ENCODE data around the gene ASIC2.

The ASIC2 gene

DNA sequence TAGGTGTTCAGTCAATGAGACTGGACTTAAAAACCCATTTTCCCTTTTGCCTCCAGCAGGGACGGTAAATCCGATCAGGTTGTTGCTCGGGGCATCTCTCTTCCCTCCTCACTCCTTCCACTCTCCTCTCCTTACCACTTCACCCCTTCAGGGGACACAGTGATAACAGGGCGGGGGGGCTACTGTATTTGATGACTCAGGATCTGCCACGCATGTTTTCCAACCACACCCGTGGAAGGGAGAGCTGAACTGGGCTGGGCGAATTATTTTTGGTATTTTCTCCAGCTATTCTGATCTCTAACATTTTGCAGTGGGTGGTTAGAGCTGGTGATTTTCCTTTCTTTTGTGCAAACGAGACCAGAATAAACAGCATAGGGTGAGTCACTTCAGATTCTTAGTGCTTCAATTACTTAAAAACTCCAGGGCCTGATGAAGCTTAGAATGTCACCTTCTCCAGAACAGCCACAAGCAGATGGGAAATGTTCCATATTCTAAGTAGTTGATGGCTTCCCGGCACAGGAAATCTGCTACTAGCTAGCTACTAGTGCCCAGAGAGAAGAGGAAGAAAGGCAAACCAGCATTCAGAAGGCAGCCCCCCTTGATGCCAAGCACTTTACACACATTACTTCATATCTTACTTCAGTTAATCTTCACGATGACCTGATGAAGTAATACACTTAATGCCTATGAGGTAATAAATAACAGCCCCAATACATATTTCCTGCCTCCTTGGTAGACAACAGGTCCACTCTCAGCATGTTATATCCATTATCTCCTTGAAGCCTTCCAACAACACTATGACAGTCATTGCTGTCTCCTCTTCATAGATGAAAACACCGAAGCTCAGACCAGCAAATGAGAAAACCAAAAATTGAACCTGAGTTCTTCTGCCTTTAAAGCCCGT, 74.1 kb downstream of the ASIC2 start:
- no peak for TF ChIP-seq ZNF274 (IDR thresholded peaks at IDR 0.05; ENCODE audit: low read depth, low read length)
- H3K4me3 ChIP-seq (ENCODE audit: low read length): no peak overlapping the region

DNA sequence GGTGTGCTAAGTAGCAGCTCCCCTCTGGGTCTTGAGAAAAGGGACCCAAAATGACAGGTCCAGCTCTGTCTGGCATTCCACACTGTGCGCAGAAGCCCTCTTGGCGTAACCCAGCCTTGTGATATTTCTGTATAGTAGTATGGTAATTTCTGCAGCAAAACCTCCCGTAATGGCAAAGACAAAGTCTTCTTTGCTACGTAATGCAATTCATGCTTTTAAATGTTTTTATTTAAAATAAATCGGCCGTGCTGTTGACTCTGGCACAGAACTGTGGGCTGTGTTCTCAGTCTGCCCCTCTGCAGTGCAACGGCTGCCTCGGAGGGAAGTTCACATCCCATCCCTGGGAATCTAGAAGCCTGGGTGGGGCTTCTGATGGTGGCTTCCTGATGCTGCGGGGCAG, 75.2 kb downstream of the ASIC2 start:
- no peak for TF ChIP-seq ZNF274 (IDR thresholded peaks at IDR 0.05; ENCODE audit: low read depth, low read length)

DNA sequence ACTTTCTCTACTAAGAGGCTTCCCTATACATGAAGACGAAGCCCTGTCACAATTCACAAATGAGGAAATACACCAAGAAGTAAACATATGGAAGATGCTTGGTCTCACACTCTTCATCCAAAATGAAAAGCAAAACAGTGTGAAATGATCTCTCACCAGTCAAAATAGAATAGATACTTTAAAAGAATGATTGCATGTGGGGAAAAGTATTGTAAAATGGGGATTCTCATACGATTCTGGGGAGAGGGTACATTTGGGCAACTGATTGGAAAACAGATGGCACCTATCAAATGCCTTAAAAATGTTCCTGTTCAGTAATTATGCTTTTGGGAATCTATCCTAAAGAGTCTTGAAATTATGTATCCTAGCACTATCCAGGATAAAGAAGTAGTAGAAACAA, 78.1 kb downstream of the ASIC2 start:
- no peak overlapping the region for H3K4me3 ChIP-seq (ENCODE audit: low read length)
- TF ChIP-seq ZNF274 (IDR thresholded peaks at IDR 0.05; ENCODE audit: low read depth, low read length): no peak

More for the DNA sequence above, 75.2 kb downstream of the ASIC2 start:
- no peak overlapping the region for H3K4me3 ChIP-seq (ENCODE audit: low read length)

DNA sequence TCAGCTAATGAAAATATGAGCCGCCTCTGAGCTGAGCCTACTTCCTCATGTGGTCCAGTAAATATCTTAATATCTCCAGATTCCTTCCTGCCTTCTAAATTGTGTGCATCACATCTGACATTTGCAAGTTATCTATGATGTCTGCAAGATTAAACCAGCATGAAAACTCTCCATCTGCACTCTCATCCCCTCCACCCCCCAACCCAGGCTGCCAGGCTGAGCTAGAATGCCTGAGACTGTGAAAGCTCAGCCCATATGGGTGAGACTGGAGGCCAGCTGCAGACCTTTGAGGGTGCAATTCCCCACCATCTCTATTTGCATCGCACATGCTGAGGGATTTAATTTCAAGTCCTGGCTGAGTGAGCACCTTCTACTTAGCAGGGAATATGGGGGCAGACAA, 82.8 kb downstream of the ASIC2 start:
- no peak overlapping the region for H3K4me3 ChIP-seq (ENCODE audit: low read length)
- TF ChIP-seq ZNF274 (IDR thresholded peaks at IDR 0.05; ENCODE audit: low read depth, low read length): no peak

- no peak overlapping the region for H3K4me3 ChIP-seq (ENCODE audit: low read length)
- no peak for TF ChIP-seq ZNF274 (IDR thresholded peaks at IDR 0.05; ENCODE audit: low read depth, low read length)
Measured at GRCh38 chr17:33209671-33210070, 83.4 kb downstream of the ASIC2 start.

- no peak for TF ChIP-seq ZNF274 (IDR thresholded peaks at IDR 0.05; ENCODE audit: low read depth, low read length)
Measured at GRCh38 chr17:33207231-33207630, 85.9 kb downstream of the ASIC2 start.

DNA sequence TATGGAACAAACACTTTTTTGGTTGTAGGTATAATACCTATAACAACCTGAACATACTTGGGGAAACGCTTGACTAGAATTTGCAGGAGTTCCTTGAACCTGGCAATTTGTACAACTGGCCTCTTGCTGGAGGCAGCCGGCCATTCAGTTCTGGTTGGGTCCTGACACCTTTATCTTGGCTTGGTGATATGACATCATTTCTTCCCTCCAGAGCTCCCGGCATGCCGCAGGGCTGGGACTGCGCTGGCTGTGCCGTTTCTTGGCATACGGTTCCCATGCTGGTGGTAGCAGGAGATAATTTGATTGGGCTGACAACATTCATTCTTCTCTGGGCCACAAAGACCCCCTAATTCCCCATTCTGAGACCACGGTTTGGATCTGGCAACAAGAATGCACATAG, 87.5 kb downstream of the ASIC2 start:
- TF ChIP-seq ZNF274 (IDR thresholded peaks at IDR 0.05; ENCODE audit: low read depth, low read length): no peak
- H3K4me3 ChIP-seq (ENCODE audit: low read length): no peak overlapping the region

More at GRCh38 chr17:33207231-33207630, 85.9 kb downstream of the ASIC2 start:
- H3K4me3 ChIP-seq (ENCODE audit: low read length): no peak overlapping the region

- TF ChIP-seq ZNF274 (IDR thresholded peaks at IDR 0.05; ENCODE audit: low read depth, low read length): no peak
Measured at GRCh38 chr17:33204701-33205100, 88.4 kb downstream of the ASIC2 start.

DNA sequence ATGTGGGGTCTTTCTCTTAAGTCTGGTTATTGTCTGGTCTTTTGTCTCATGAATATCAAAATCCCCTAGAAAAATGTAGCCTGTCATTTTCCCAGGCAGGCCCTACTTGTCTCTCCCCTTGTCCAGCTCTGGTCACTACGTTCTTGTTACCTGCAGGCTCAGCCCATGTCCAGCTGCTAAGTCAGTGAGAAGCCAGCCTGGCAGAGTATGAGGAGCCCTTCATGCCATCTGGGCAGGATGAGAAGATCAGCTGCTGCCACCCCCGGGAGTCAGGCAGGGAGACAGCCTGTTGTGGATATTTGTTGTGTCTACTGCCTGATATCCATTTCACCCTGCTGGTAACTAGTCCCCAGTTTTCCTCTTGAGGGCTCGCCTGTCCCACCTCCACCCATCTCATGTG, 88.9 kb downstream of the ASIC2 start:
- H3K4me3 ChIP-seq (ENCODE audit: low read length): no peak overlapping the region
- no peak for TF ChIP-seq ZNF274 (IDR thresholded peaks at IDR 0.05; ENCODE audit: low read depth, low read length)

More at GRCh38 chr17:33204701-33205100, 88.4 kb downstream of the ASIC2 start:
- no peak overlapping the region for H3K4me3 ChIP-seq (ENCODE audit: low read length)

- no peak for TF ChIP-seq ZNF274 (IDR thresholded peaks at IDR 0.05; ENCODE audit: low read depth, low read length)
- H3K4me3 ChIP-seq (ENCODE audit: low read length): no peak overlapping the region
Measured at GRCh38 chr17:33202796-33203495, 90.1 kb downstream of the ASIC2 start.

DNA sequence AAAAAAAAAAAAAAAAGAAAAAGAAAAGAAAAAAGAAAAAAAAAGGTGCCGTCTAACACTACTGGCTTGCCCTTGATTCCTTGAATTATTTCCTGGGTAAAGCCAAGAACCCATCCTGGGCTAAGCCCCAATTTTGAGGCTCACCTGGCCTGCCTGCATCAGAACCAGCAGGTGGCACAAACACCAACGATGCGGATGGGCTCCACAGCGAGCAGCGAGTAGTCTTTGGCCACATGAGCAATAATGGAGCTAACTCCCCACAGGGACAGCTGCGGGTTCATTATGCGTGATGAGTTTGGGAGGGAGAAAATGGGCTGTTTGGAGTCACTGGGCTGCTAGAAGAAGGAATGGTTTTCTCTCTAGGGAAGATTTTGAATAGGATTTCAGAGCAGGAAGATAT, 91.1 kb downstream of the ASIC2 start:
- TF ChIP-seq ZNF274 (IDR thresholded peaks at IDR 0.05; ENCODE audit: low read depth, low read length): no peak

GRCh38 chr17:33201283-33201682, 91.8 kb downstream of the ASIC2 start:
- no peak for TF ChIP-seq ZNF274 (IDR thresholded peaks at IDR 0.05; ENCODE audit: low read depth, low read length)
- no peak overlapping the region for H3K4me3 ChIP-seq (ENCODE audit: low read length)

More for the DNA sequence above, 91.1 kb downstream of the ASIC2 start:
- H3K4me3 ChIP-seq (ENCODE audit: low read length): no peak overlapping the region

DNA sequence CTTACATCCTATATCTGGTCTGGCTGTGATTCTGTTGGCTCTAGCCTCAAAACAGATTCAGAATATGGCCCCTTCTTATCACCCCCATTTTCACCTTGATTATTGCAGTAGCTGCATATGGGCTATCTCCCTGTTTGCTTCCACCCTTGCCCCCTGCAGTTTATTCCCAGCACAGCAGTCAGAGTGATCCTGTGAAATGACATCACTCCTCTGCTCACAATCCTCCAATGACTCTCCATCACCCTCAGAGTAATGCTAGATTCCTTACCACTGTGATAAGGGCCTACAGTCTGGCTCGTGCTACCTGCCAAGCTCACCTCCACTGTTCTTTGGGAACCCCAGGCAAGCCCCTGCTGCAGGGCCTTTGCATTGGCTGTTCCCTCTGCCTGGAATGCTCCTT, 92.5 kb downstream of the ASIC2 start:
- TF ChIP-seq ZNF274 (IDR thresholded peaks at IDR 0.05; ENCODE audit: low read depth, low read length): no peak
- no peak overlapping the region for H3K4me3 ChIP-seq (ENCODE audit: low read length)

DNA sequence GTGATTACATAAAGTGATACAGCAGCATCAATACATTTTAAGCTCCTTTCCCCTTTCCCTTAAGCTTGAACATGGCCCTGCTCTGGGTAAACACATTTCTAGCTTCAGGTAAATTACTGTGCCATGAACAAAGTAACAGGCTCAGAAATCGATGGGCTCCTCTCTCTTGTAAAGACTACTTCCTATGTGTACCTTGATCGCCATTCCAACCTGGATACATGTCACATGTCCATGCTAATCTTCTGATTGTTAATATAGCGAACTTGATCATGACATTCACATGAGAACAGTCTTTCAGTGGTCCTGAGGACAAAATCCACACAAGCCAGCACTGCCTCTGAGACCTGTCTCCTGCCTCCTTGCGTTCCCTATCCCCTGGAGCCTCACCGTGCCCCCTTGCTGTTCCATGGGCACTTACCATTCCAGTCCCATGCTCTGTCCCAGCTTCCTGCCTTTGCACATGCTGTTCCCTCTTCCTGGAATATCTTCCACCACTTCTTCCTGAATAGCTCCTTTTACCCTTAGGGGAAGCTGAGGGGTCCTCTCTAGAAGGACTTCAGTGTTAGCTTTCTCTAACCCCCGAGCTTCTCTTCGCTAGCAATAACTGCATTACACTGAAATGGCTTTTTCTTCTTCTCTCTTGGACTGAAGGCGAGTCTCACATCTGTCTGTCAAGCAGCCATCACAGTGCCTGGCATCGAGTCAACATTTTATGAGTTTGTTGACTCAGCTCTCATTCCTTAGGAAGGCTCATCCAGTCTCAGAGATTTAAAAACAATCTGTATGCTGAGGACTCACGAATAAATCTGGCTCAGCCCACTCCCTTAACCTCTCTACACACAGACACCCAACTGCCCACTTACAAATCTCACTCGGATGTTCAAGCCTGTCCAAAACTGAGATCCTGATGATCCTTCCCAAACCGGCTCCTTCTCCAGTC, 93.3 kb downstream of the ASIC2 start:
- H3K4me3 ChIP-seq (ENCODE audit: low read length): no peak overlapping the region
- no peak for TF ChIP-seq ZNF274 (IDR thresholded peaks at IDR 0.05; ENCODE audit: low read depth, low read length)
